ENCODE data around the gene KCNAB2.

Gene KCNAB2

DNA sequence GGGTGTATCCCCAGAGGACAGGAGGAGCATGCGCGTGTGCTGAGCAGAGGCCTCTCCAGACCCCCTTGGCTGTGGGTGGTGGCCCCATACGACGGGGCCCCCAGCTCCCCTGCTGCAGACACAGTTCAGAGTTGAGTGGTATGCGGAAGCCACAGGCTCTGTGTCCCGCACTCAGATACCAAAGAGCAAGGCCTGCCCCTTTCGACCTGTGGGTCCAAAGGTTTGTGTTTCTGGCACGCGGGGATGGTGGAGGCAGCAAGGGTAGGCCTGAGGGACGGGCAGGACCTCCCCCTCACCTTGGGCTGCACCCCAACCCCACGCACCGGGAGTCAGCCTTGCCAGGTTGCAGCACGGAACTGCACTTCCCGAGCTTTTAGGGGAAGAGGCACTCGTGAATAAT lies at the start of gene KCNAB2:
KCNAB2 (plus strand) TSS at position 328 of the 400 bp plus-strand sequence. CDS start 5,649 bp downstream, outside the sequence.
- DNase-seq: no peak

DNA sequence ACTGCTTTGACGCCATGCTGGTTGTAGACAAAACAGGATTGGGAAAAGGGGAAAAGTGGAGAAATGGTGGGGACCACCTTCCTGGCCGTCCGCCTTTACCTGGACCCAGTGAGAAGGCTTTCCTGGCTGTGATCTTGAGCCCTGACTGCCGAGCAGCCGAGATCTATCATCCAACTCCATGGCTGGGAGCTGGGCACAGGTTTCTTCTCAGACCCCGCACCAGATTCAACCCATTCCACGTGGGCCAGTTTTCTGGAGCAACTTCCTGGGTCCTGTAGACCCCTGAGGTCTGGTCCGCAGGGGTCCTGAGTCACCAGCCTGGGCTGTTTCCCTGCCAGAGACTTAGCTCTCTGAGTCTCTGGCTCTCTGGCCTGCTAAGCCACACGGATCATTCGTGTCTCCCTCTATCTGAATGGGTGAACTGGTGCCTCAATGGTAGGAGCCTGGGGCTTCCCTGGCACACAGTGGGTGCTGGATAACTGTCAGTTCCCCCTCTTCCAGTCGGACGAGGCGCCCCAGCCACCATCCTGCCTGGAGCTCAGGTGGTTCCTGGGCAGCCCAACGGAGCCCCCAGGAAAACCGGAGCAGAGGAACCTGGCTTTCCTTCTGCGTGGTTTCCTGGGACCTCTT lies 48.9 kb upstream of the KCNAB2 start:
- peak; percentile 13 for DNase-seq

DNA sequence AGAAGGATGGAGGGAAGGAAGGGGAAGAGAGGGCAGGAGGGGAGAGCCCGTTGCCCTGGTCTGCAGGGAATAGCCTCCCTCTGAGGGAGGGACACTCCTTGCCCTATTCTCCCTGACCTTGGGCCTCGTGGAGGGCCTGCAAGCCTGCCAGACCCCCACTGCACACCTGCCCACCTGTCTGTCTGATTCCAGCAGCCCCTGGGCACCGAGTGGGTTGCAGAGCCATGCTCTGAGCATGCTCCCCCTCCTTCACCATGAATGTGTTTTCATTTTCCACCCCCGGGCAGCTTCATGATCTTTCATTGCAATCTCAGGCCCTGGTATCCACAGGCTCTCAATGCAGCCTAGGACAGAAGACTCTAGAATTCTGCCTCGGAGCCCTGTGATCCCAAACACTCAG lies 48.4 kb upstream of the KCNAB2 start:
- peak; percentile 5 for DNase-seq

DNA sequence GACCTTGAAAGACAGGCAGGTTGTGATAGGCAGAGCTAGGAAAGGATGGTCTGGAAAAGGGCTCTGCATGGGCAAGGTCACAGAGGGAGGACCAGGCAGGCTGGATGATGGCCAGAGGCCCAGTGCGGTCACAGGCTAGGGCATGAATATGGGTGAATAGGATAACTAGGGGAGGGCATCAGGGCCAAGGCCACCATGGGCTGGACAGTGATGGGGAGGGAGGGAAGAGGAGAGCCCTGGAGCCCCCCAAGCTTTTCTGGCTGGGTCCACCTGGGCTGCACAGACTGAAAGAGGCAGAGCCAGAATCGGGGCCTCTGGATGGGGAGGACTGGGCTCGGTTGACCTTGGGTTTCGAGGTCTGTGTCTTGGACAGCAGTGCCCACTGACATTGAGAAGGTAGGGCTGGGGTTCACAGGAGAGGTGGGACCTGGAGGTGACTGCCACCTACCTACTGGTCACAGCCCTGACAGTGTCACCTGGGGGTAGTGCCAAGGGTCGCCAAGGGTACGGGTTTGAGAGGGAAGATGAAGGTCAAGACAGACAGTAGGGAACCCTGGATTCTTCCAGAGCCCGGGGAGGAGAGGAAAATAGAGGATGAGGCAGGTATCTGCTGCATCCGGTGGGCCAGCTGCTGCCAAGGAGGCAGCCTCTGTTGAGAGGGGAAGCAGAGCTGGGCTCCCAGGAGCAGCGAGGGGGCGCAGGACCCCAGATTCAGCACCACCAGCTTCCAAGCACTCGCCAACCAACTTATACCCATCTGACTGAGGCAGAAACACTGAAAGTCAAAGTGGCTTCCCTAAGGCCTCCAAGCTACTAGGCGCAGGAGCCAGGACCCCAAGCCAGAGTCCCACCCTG lies 47.4 kb upstream of the KCNAB2 start:
- peak; percentile 13 for DNase-seq

DNA sequence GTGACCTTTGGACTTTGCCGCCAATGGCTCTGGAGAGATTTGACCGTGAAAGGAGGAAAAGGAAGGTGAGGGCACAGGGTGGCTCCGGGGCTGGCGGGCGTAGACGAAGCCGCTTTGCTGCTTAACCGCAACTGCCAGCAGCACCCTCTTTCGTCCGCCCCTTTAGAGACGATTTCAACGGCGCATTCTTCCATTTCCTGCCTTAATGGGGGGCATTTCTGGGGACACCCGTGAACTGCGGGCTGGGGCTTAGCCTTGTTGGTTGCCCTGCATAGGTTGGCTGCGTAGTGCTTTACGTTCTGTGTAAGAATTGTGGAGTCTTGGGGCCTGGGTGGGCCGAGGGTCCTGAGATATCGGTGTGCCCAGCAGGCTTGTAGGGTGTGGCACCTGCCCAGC lies 46.8 kb upstream of the KCNAB2 start:
- peak; percentile 11 for DNase-seq

DNA sequence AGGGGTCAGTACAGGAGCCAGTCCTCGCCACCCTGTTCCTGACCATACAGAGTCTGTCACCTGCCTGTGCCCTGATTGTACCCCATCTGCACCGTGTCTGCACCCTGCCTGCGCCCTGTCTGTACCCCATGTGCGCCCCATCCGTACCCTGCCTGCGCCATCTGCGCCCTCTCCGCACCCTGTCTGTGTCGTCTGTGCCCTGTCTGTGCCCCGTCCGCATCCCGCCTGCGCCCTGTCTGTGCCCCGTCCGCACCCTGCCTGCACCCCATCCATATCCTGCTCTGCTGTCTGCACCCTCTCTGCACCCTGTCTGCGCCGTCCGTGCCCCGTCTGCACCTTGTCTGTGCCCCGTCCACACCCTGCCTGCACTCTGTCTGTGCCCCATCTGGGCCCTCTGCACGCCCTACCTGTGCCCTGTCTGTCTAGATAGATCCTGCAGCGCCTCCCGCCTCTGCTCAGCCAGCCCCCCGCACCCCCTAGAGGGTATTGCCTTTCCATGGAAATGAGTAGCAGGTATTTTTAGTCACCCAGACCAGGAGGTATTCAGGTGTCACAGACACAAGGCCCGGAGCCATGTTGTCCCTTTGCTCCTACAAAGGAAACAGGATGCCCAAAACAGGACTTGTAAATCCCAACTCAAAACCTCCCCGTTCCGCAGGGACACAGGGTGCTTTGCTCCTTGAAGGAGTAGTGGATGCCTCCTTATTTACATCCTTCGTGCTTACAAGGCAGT lies 45.8 kb upstream of the KCNAB2 start:
- DNase-seq: peak; percentile 11

DNA sequence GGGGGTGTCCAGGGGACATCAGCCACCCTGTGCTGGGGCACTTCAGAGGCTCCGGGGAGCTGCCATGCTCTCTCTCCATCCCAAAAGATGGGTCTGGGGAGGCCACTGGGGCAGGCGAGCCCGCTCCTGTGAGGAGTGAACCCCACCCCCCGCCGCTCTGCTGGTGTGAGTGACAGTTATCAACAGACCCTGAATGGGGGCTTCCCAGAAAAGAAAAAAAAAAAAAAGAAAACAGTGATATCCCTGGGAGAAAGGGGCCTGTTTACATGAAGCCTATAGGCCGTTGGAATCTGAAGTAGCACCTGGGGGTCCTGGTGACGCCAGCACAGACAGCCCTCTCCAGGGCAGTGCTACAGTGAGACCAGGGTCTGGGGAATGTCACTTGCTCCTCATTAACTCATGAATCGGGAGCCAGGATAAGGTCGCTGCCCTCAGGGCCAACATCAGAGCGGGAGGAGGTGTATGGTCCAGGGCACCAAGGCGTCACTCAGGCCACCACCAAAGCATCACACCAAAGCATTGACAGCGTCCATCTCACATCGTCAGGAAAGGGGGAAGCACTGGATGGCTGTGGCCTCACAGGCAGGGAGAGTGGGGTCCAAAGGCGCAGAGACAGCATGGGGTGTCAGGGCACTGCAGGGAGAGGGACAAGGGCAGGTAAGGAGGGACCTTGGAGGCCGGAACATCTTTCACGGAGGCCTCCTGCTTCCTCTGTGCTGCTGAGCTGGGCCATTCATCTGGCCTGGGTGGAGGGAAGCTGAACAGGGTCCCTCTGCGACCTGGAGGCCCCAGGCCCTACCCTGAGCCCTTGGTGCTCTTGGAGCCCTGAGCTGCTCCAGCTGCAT lies 45.0 kb upstream of the KCNAB2 start:
- peak; percentile 10 for DNase-seq

DNA sequence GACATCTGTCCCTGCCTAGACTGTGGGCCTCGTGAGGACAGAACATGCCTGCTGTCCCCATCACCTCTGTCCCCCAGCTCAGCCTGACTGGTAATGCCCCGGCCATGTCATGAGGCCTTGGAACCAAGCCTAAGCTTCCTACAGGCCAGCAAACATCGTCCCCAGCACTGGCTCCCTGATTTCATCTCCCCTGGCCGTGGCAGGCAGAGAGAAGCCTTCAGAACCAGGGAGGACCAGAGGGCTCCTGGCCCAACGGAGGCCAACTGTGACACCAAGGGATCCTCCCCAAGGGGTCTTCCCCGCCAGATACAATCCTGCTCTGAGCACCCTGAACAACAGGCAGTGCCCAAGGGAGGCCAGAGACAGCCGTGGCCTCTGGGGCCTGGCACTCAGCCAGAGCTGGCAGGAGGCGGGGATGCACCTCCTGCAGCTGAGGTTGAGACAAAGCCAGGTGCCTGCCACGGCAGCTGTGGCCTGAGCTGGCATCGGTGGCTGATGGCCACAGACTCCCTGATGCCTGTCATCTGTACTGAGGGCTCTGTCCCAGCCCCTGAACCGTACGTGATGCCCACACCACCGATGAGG lies 43.6 kb upstream of the KCNAB2 start:
- DNase-seq: peak; percentile 28

DNA sequence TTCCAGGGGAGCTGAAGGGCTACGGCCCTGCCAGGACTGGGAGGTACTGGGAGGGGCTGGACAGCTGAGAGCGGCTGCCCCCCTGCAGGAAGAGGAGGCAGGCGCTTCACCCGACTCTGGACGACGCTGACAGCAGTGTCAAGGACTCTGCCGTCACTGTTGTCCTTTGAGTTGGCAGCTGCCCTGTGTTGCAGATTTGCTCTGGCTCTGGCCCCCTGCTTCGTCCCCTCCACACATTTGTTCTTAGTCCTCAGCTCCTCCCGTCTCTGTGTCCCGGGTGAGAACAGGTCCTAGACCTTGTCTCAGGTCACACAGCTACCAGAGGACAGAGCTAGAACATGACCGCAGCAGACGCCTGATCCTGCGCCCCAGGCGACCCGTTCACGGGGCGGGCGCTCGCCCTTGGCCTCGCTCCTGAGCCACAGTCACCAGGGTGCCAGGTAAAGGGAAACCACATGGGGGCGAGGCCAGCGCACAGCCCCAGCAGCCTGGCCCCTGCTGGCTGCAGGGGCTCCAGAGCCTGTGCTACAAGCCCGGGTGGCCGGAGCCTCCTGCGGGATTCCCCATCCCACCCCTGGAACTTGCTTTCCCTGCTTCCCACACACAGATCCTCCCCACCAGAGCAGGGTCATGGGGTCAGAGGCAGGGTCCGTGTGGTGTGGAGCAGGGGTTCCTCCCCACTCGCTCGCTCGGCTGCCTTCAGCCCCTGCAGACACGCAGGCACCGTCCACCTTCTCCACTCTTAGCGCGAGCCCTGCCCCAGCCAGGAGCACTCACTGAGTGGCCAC lies 42.8 kb upstream of the KCNAB2 start:
- DNase-seq: peak; percentile 16

DNA sequence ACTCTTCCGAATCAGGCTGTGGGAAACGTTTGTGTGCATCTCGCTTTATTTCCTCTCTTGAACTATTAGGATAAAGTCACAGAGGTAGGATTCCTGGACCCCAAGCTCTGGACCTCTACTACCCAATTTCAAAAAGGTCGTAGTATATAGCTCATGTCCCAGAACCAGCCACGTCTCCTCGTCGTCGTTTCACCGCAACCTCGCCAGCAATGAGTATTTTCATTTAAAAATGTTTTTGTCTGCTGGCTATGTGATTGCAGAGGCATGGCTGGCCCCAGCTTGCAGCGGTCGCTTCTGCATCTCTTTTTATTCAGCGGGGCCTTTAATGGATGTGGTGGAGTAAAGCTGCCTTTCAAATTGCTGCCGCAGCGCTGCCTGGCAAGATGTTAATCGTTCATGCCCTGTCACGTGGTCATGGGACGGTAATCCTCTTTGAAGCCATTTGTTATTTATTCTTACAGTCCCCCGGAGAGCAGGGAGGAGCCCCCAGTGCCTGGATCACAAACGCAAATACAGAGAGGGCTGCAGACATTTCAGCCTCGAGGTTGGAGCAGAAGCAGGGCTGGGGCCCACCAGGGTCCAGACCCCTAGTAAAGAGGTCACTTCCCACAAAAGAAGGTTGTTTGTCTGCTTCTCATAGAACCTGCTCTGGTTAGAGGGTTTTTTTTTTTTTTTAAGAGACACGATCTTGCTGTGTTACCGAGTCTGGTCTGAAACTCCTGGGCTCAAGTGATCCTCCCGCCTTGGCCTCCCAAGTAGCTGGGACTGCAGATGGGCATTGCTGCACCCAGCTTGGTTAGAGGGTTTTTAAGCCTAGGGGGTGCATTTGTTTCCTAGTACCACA lies 41.9 kb upstream of the KCNAB2 start:
- DNase-seq: peak; percentile 6

DNA sequence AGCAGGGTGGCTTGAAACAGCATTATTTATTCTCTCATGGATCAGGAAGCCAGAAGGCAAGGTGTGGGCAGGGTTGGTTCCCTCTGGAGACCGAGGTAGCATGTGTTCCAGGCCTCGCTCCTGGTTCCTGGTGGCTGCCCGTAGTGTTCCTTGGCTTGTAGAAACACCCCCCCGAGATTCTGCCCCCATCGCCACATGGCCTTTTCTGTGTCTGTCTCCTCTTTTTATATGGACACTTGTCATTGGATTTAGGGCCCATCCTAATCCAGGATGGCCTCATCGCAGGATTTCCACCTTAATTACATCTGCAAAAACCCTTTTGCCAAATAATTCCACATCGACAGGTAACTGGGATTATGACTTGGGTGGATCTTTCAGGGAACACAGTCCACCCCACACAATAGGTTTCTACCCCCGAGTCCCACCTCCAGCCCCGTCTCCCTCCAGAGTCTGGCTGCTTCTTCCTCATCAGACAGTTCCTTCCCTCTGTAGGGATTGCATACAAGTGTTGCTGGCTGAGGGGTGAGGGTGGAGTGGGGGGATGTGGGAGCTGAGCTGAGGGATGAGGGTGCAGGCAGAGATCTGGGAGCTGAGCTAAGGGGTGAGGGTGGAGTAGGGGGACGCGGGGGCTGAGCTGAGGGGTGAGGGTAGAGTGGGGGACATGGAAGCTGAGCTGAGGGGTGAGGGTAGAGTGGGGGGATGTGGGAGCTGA lies 41.1 kb upstream of the KCNAB2 start:
- peak; percentile 13 for DNase-seq

DNA sequence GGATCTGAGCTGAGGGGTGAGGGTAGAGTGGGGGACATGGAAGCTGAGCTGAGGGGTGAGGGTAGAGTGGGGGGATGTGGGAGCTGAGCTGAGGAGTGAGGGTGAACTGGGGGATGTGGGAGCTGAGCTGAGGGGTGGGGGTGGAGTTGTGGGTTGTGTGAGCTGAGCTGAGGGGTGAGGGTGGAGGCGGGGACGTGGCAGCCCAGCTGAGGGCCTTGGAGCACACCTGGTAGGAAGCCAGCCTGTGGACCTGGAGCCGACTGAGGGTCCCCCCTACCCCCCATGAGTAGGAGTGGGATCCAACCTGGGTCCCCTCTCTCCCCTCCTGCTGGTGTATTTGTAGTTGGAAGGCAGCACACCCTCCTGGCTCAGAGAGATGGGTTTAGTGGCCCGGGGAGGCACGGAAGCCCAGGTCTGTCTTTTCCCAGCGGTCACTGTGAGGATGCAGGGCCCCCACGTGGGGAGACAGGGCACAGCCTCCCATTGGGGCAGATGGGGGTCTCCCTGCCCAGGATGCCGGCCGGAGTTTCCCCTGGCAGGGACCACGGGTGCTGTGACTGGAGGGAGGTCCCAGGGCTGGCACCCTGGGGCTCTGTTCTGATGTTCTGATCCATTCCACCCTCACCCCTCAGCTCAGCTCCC lies 40.3 kb upstream of the KCNAB2 start:
- peak; percentile 18 for DNase-seq

DNA sequence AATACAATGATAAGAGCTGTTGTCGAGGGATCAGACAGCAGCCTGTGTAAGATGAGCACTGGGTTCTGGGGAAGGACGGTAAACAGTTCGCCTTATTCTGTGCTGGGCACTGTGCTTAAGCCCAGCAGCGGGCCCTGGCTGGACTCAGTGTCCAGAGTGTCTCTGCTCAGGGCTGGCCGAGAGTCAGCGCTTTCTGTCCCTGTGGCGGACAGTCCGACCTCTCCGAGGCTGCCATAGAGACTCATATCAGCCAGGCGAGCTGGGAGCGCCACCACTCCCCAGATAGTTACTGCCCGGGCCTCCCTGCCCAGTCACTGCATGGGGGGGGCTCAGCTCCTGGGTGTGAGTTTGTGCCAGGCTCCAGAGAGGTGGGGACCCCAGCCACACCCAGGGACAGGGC lies 38.8 kb upstream of the KCNAB2 start:
- peak; percentile 10 for DNase-seq

DNA sequence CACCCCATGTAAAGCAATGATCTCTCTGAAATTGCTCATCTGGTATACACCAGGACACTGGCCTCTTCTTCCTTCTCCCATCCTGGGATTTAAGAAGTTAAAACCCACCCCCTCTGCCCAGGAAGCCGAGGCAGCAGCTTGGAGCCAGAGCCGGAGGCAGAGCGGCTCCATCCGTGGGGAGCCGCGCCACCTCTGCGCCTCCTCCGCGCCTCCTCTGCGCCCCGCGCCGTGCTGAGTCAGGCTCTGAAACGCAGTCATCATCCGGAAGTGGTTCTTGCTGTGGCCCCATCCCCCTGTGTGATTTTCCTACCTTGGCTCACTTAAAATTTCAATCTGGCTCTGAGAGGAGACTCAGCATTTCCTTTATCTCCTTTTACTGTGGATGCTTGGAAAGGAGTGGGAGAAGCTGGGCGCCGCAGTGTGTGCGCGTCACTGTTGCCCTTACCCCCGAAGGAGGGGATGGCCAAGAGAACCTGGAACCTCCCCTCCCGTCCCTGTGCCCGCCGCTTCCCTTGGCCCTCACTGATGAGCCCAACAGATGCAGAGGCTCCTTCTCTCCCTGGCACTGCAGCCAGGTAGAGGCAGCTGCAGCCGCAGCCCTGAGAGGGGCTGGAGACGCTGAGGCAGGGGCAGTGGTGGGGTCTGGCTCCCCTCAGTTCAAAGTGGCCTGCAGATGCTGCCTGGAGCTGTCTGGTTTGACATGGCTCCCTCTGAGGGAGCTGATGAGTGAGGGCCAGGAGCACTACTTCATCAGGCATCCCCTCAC lies 38.2 kb upstream of the KCNAB2 start:
- DNase-seq: peak; percentile 51

DNA sequence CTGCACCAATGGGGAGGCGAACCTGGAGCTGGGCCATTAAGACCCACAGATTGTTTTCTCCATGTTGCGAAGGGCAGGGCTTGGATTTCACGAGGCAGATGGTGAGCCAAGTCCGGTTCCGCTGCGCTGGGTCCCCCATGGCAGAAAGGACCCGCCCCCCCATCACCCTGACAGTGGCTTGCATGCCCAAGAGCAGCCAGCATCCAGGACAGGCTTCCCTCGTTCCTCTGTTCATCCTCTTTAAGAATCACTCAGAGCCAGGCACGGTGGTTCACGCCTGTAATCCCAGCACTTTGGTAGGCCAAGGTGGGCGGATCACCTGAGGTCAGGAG lies 37.6 kb upstream of the KCNAB2 start:
- DNase-seq: peak; percentile 5

DNA sequence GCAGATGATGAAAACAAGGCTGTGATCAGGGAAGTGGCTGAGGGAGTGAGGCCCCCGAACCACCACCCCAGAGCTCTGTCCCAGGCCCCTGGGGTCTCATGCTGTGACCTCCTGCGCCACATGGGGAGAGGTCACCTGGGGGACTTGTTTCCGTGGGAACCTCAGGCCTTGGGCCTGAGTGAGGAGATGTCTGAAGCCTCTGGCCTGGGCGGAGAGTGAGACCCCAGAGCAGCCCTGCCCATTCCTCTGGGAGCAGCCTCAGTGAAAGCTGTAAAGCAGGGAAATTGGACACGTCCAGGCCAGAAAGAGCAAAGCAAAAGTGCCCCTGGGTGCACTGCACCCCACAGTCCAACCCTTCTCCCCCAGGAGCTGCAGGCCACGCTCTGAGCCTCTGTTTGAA lies 37.0 kb upstream of the KCNAB2 start:
- no peak for DNase-seq

DNA sequence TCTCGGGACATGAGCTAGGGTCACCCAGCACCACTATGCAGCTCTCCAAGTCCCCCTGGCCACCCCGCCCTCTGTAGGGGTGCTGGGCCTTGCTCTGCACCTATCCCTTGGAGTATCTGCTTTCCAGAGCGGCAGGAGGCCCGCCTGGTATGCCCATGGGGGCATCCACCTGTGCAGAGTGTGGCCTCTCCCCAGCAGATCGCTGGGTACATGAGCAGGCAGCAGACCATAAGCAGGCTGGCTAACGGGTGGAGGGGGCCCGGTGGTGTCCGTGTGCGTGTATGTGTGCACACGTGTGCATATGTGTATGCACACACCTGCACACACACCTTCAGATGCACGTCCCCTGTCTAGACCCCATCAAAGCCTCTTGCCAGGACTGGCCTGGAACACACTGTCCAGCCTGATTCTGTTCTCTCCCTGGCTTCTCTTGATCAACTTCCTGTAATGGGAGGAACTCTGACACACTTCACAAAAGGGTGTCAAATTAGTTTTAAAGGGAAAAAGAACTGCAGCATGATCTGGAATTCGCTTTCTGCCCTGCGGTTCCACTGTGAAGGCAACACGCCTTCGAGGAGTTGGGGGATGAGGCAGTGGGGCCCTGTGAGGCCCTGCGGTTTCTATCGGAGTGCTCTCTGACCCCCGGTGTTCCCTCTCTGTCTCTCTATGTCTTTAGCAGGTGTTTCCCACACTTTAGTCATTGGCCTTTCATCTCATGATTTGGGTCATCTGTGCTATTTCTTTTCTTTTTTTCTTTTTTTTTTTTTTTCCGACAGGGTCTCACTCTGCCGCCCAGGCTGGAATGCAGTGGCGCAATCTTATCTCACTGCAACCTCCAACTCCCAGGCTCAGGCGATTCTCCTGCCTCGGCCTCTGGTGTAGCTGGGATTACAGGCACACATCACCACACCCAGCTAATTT lies 36.3 kb upstream of the KCNAB2 start:
- no peak for DNase-seq

DNA sequence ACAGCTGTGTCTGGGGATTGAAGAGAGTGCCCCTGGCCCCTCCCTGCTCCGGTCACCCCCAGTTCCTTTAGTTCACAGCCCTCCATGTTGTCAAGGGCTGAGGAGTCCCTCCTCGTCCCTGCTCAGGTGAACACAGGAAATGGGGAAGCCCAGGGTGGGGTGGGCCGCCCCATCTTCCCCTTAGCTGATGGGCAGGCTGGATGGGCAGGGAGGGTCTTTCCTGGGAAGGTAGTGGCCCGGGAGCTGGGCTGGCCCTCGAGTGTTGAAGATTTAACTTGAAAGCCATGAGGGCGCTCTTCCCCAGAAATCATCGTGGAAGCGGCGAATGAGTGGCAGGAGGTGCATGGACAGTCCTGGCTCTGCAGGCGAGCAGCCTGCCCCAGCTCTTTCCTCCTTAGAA lies 35.1 kb upstream of the KCNAB2 start:
- DNase-seq: no peak
